ENCODE data around the gene RABGAP1L. TPM values are rescaled to one million over a fixed set of nuclear protein-coding genes. Genes with fewer than 3 reads are reported as not detected.
"Not testable (repeated sequence)": the region's sequence is repeated elsewhere in the genome, so short reads cannot be mapped to it uniquely, and the experiment has no call there.

RABGAP1L gene
- total RNA-seq, 1 donor from 2014 or later, result 79.2 TPM

DNA sequence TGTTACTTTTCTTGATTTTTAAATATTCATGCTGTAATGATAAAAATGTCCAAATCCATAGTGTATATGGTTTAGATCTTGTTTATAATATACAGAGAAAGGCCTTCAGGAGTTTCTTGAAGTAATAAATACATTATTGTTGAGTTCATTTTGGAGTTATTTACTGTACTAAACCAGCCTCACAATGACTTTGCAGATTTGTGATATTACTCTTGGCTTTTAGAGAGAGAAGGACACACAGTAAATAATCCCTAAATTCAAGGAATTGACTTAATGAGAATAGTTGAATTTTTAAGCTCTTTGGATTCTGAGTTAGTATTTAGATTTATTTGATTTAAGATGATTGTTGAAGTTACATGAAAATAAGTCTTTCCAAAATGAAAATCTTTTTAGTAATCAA lies 38.9 kb downstream of the RABGAP1L start:
- DNase-seq (ENCODE audit: low read depth), result no peak

- no peak for DNase-seq (ENCODE audit: low read depth)
Measured at GRCh38 chr1:174200746-174201145, 41.4 kb downstream of the RABGAP1L start.

GRCh38 chr1:174204697-174205308 lies 45.5 kb downstream of the RABGAP1L start:
- peak; percentile 24 for DNase-seq (ENCODE audit: low read depth)

- no peak for DNase-seq (ENCODE audit: low read depth)
Measured at GRCh38 chr1:174206148-174206836, 47.0 kb downstream of the RABGAP1L start.

DNA sequence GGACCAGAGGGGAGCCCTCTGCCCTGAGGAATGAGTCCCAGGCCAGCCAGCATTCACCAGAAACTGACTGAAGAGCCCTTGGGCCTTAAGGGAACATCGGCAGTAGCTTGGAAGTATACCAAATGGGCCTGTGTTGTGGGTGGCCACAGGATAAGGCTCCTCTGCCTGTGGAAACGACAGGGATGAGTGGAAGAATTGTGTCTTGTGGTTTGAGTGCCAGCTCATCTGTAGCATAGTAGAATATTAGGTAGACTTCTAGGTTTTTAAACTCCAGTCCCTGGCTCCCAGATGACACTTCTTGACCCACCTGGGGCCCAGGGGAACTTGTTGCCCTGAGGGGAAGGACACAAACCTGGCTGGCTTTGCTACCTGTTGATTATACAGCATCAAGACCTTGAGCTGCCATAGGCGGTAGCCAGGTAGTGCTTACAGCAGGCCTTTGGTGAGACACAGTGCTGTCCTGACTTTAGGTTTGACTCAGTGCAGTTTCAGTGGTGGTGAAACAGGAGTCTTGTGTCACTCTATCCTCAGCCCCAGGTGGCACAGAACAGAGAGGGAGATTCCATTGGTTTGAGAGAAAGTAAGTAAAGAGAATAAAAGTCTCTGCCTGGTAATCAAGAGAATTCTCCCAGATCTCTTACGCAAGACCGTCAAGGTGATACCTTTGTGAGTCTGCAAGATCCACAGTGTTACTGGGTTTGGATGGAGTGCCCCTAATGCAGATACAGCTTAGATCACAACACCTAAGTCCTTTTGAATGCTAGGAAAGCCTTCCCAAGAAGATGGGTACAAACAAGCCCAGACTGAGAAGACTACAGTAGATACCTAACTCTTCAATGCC lies 50.2 kb downstream of the RABGAP1L start:
- DNase-seq (ENCODE audit: low read depth), result no peak

GRCh38 chr1:174211486-174211885 lies 52.2 kb downstream of the RABGAP1L start:
- no peak for DNase-seq (ENCODE audit: low read depth)

DNA sequence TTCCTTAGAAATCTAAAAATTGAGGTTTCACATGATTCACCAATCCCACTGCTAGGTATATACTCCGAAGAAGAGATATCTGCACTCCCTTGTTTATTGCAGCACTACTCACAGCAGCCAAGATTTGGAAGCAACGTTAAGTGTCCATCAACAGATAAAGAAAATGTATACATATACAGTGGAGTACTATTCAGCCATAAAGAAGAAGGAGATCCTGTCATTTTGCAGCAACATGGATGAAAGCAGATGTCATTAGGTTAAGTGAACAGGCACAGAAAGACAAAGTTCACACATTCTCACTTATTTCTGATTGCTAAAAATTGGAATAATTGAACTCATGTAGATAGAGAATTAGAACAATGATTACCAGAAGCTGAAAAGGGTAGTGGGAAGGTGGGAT lies 56.4 kb downstream of the RABGAP1L start:
- DNase-seq (ENCODE audit: low read depth), result no peak

DNA sequence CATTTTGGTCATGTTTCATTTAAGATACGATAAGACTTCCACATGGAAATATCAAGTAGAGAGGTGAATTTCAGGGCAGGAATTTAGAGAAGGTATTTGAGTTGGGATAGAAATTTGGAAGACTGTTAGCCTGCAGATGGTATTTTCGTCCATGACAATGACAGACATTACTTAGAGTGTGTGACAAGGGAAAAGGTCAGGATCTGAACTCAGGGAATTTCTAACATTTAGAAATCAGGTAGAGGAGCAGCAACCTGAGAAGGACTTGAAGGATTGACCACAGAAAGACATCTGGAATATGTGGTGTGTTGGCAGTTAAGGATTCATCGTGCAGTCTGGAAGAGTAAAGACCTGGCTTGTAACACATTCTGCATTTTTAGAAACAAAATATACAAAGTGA lies 57.9 kb downstream of the RABGAP1L start:
- peak; percentile 49 for DNase-seq (ENCODE audit: low read depth)

DNA sequence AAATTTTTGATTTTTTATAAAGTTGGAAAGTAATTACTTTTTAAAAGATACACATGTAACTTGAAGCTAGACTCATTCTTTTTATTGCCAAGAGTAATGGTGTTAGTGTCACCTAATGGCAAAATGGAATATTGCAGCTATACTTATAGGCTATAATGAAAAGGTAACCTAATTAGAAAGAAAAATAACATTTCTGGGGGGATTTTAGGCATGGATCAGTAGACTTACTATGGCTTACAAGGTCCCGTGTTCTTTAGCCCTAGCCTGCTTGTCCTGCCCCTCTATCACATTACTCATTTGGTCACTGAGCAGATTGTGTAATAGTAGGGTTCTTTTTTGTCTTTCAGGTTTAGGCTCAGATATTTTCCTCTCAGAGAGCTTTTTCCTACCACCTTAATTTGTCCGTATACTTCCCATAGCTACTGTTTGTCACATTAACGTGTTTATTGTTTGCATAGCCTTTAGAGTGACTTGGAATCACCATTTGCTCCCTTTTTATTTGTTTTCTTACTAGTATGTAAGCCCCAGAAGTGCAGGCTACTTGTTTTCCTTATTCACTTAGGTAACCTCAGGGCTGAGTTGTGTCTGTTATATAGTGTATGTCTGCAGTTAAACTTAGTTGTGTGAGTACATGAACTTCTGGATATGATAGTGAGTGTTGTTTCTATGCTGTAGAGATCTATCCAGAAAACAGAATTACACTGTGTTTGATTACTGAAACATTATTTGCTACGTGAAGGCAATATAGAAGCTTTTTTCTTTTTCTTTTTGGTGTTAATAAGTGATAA lies 58.7 kb downstream of the RABGAP1L start:
- peak; percentile 58 for DNase-seq (ENCODE audit: low read depth)

DNA sequence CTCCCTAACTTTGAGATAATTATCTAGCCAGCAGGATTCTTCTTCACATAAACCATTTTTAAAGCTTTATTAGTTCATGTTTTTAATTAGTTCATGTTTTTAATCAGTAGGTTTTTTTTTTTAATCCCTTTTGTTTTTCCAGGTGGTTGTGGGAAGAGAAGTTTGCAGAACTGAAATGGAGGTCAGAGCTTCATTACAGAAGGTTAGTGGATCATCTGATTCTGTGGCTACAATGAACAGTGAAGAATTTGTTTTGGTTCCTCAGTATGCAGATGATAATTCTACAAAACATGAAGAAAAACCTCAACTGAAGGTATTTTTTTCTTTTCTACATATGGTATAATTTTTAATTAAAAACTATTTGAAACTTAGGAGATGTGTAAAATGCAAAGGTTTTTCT lies 59.7 kb downstream of the RABGAP1L start:
- DNase-seq (ENCODE audit: low read depth), result peak; percentile 27

DNA sequence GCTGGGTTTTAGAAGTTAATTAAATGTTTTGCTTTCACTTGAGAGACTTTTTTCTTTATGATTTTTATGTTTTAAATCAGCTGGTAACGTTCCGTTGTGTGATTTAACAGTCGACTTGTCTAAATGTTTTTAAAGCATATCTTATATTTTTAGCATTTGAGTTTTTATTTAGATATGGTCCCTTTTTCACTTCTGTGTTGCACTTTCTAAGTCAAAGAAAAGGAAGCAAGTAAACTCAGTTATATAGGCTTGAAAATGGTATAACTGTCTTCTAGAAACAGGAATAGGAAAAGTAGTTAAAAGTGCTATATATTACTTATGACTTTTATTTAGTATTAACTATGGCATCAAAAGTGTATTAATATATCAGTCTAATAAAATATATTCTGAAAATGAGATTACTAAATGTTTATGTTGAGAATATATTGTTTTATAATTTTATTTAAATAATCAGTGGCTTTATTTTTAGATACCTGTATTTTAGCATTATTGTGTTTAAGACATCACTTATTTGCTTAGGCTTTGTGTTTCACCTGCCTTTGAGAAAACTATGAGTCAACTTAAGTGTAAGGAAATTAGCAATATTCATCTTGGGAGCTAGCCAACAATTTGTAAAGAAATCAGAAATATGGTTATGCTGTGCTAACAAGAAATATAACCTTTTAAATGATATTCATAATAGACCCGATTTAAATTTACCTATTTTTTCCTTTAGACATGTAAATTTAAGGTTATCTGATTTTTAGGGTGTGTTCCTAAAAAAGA lies 60.5 kb downstream of the RABGAP1L start:
- no peak for DNase-seq (ENCODE audit: low read depth)

GRCh38 chr1:174221681-174222080 lies 62.4 kb downstream of the RABGAP1L start:
- DNase-seq (ENCODE audit: low read depth), result no peak

DNA sequence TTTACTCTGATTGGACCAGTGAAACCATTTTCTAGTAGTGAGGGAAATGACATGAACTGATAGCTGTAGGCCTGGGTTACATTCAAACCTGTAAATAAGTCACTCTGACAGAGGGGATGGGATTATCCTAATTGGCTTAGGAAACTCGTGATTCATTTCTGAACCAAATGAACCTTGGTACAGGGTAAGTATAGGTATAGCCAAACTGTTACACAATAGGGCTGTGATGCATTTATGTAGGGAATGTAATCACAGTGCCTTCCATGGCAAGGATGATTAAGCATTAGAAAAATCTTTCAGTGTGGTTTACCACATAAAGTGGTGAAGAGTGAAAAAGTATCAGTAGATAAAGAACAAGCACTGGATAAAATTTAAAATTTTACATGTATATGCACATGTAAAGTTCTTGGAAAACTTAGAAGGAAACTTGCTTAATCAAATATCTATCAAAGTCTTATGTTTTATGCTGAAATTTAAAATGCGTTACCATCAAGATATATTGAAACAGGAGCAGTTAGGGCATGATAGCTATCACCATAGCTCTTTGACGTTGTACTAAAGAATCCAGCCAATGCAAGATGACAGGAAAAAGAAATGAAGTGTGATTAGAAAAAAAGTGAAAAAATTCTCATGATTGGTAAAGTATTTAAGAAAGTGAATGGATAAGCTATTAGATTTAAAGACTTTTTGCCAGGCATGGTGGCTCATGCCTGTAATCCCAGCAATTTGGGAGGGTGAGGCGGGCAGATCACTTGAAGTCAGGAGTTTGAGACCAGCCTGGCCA lies 63.0 kb downstream of the RABGAP1L start:
- peak; percentile 90 for DNase-seq (ENCODE audit: low read depth)

DNA sequence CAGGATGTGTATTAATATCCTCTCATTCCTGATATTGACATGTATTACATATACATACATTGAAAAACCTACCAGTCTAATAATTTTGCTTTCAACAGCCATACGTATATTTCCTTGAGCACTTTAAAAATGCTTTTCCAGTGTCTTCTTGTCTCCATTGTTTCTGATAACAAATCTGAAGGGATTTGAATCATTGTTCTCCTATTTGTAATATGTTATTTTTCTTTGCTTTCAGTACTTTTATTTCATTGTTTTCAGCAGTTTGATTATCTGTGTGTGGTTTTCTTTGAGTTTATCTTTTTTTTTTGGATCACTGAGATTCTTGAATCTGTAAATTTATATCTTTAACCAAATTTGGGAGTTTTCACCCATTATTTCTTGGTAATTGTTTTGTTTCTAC lies 65.3 kb downstream of the RABGAP1L start:
- DNase-seq (ENCODE audit: low read depth), result no peak

GRCh38 chr1:174225499-174226204 lies 66.3 kb downstream of the RABGAP1L start:
- DNase-seq (ENCODE audit: low read depth), result no peak

DNA sequence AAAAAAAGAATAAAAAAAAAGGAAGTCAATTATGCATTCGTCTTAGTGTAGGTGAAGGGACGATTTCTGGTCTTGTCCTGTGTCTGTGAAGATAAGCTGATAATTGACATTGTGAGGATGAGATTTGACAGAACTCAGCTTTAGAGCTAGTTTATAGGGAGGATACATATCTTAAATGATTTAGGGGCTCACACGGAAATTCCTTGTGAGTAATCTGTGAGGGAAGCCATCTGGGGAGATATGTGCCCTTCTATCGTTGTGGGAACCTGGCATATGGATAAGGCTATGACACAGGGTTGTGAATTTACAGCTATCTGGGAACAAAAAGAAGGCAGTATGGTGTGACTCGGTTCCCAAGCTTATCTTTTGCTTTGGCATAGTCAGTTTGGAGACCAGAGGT lies 71.1 kb downstream of the RABGAP1L start:
- no peak for DNase-seq (ENCODE audit: low read depth)

DNA sequence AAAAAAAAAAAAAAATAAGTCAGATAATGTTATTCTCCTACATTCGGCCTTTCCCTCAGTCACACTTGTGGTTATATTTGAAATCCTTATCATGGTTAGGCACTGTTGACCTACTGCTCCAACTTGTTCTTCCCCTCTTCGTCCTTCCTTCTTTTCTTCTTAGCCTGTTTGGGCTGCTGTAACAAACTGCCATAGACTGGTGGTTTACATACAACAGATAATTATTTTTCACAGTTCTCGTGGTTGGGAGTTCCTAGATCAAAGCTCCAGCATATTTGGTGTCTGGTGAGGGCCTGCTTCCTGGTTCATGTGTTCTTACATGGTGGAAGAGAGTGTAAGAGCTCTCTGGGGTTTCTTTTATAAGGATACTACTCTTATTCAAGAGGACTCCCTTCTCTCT lies 73.4 kb downstream of the RABGAP1L start:
- DNase-seq (ENCODE audit: low read depth), result no peak

GRCh38 chr1:174238845-174239501 lies 79.7 kb downstream of the RABGAP1L start:
- not testable (repeated sequence) for DNase-seq (ENCODE audit: low read depth)

GRCh38 chr1:174239541-174239940 lies 80.2 kb downstream of the RABGAP1L start:
- no peak for DNase-seq (ENCODE audit: low read depth)

All from renal cortical epithelial cell (primary cell).